Activated CD4-positive, alpha-beta T cell treated with anti-CD3 and anti-CD28 coated beads, Interleukin-2, amount 10 ng/mL, durations not matched to agents 24 days and 14 days (primary cell): Measurements from ENCODE around the gene ID2. TPM values are rescaled to one million over a fixed set of nuclear protein-coding genes. Genes with fewer than 3 reads are reported as not detected.

ENCODE experiments used
- DNase-seq: peaks from one replicate; pipeline ENCODE4 v3.0.0; 2022
- H3K27ac Mint-ChIP-seq: one replicate; pipeline ENCODE4 v1.8.0; 2022; ENCODE audit warnings: mild to moderate bottlenecking, mixed read lengths
- H3K27me3 Mint-ChIP-seq: one replicate; pipeline ENCODE4 v1.8.0; 2022; ENCODE audit warnings: mixed read lengths
- H3K36me3 Mint-ChIP-seq: one replicate; pipeline ENCODE4 v1.8.0; 2022; ENCODE audit warnings: low read depth, mild to moderate bottlenecking, mixed read lengths
- H3K4me1 Mint-ChIP-seq: one replicate; pipeline ENCODE4 v1.8.0; 2021; ENCODE audit warnings: mixed read lengths
- H3K4me3 Mint-ChIP-seq: one replicate; pipeline ENCODE4 v1.8.0; 2022; ENCODE audit warnings: mild to moderate bottlenecking, moderate library complexity, mixed read lengths
- H3K9me3 Mint-ChIP-seq: one replicate; pipeline ENCODE4 v1.8.0; 2021; ENCODE audit warnings: mixed read lengths
- intact Hi-C: fragments of 100-400 bp; cut with micrococcal nuclease; formaldehyde crosslinking; loops from one replicate; pipeline ENCODE4 v1.15.1; 2023
- total RNA-seq: library from RNA; stranded (reverse); gene quantifications from 2 replicates; pipeline ENCODE4 v1.2.3, GENCODE V29; 2022

The ID2 gene
- total RNA-seq, 1 donor from 2014 or later: 284 TPM

DNA sequence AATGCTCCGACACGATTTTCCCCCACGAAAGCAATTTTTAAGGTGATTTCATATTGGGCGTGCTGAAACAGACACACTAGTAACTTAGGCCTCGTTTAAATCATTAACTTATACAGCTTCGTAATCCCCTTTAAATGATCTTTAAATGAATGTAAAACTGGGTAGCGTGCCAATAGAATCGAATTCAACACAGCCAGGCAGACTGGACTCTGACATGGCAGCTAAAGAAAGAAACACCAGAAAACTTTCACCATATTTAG lies 2.4 kb upstream of the ID2 start:
- no peak for DNase-seq
- Mint-ChIP-seq H3K27ac (peak overlapping the region; percentile 68), H3K9me3 (peaks cover 2% of the 10 kb centered on the region), H3K4me1 (peaks cover 33% of the 10 kb centered on the region), H3K27me3 (peaks cover 35% of the 10 kb centered on the region), H3K36me3 (peaks cover 28% of the 10 kb centered on the region), H3K4me3 (peak overlapping the region; percentile 98)
- intact Hi-C loops: no loop called here

DNA sequence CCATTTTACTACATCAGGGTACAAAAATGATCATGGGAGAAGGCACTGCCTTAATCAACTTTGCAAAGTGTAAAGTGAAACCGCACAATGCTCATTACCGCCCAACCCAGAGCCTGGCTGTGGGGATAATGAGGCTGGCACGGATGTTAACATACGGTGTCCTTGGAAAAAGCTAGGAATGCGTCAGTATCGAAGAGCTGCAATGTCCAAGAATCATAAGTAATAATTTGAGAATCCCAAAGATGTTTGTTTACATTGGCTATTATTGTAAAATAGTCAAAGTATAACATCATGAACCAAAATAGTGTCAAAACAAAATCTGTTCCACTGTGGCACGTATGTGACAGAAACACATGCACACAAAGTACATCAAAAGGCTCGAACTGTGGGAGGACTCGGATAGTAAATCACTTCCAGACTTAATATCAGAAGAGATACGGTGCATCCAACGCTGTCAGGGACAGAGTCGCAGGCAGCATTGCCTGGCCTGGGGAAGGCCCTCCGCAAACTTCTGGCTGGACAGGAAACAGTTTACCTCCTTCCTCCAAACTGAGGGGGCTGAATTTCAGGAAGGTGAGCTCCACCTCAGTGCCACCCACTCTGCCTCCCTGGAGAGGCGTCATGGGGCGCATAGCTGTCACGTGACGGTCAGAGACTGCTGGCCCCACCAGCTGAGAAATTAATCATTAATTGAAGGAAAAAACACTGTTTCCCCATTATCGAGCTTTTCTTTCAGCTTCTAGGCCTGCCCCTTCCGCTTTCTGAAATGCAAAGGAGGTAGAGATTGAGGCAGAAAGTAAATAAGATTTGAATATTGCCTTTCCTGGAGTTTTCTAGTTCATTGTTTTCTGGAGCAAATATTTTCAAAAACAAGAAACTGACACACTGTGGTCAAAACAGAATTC lies 1.8 kb upstream of the ID2 start:
- Mint-ChIP-seq H3K27me3 (peaks cover 30% of the 10 kb centered on the region), H3K27ac (peak overlapping the region; percentile 68), H3K4me1 (peaks cover 34% of the 10 kb centered on the region), H3K36me3 (peaks cover 28% of the 10 kb centered on the region), H3K9me3 (no peaks in the 10 kb centered on the region), H3K4me3 (peak overlapping the region; percentile 98)
- intact Hi-C loops: loop anchor here (2.0 to 10.0 kb wide), 10 partner anchors 93 to 1158 kb away; no protein-coding TSS in a partner anchor
- DNase-seq: no peak

DNA sequence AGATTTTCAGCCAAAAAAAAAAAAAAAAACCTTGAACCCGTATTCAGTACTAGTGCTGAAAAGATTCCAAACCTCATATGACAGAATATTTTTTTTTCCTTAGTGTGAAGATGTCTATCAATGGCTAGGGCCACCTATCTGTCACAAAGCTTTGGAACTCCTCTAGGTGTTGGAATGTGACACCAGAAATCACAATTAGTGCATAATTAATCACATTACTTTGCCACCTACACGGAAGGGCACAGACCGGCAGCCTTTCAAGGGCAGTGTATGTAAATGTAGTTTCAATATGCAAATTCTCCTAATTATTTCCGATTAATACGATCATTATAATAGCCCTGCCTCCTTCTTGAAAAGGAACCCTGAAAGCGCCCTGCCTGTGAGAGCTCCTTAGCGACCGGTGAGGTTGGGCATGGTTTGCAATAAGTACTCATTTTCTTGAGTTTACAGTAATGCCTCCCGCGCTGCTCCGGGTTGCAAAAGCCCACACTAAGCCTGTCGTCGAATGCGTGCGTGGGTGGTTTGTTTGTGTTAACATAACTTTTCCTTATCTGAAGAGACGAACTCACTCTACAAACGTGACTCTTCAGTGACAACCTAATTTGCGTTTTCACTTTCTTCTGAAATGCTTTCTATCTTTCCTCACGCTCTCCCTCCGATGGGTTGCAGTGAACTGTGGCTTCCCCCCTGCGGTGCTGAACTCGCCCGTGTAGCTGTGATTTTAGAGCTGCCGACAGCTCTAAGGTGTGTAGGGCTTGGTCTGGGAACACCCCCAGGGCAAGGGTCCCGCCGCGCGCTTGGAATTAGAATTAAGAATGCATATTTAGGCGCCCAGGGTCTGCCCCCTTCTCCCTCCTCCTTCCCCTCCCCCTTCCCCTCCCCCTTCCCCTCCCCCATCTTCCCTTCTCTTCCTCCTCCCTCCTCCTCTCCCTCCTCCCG lies 765 bp upstream of the ID2 start:
- intact Hi-C loops: loop anchor here (1.0 to 10.0 kb wide), 17 partner anchors 73 to 1251 kb away; no protein-coding TSS in a partner anchor
- Mint-ChIP-seq H3K9me3 (no peaks in the 10 kb centered on the region), H3K27ac (peak overlapping the region; percentile 95), H3K4me3 (peak overlapping the region; percentile 98), H3K36me3 (peaks cover 28% of the 10 kb centered on the region), H3K27me3 (peaks cover 20% of the 10 kb centered on the region), H3K4me1 (peaks cover 36% of the 10 kb centered on the region)
- peak; percentile 91 for DNase-seq

DNA sequence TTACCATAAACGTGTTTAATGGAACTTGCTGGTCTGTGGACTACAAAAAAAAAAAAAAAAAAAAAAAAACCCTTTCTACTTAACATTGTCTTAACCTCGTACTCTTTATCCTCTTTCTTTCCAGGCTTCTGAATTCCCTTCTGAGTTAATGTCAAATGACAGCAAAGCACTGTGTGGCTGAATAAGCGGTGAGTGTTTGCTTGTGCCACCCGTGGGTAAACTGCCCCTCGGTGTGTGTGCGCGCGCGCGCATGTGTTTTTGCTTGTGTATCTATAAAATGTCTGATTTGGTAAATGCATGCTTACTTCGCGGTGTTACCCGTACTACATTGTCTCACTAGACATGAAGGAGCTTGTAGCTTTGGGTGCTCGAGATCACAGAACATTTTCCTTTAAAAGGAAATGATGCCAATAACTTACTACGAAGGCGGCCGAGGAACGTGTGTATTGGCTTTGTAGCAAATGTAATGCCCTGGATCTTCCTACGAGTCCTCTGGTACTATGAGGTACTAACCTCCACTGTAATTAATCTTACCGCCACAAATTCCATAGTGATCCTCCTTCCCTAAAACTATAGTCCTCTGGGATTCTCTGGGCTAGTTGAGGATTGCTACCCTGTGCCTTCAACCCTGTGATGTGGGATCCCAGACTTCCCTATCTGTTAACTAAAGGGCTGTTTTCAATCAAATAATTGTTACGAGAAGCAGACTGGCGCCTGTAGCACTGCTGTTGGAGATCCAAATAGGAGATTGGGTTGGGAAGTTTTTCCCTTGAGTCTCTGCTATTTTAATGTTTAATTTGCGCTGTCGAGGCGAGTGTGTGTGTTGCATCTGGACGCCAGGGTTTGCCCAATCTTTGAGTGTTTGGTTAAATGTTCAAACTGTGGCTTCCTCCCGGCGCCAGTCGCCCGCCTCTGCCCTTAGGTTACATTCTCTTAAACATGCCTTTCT lies 1.1 kb downstream of the ID2 start:
- Mint-ChIP-seq H3K4me1 (peaks cover 28% of the 10 kb centered on the region), H3K36me3 (peaks cover 29% of the 10 kb centered on the region), H3K27me3 (peaks cover 3% of the 10 kb centered on the region), H3K9me3 (no peaks in the 10 kb centered on the region), H3K4me3 (peak overlapping the region; percentile 98), H3K27ac (peak overlapping the region; percentile 97)
- intact Hi-C loops: loop anchor here (5.0 to 10.0 kb wide), 6 partner anchors 346 to 1161 kb away; no protein-coding TSS in a partner anchor
- DNase-seq: peak; percentile 85

DNA sequence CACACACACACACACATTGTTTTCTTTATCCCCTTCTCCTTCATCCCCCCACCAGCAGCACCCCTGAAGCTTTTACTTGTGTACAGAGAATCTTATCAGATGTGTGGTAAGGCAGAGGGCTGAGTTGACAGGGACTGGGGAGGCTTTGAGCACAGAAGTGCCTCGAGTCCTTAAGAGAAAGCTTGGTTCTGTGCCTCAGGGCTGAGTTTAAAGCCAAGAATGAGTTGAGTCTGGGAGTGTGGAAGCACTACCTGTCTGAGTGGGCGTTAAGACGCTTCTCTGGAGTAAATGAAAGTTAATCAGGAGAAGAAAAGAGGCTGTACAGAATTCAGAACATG lies 2.7 kb downstream of the ID2 start:
- peaks cover 29% of the 10 kb centered on the region for H3K36me3 Mint-ChIP-seq
- DNase-seq: no peak
- H3K4me1 Mint-ChIP-seq: peaks cover 19% of the 10 kb centered on the region
- H3K27ac Mint-ChIP-seq: peak overlapping the region; percentile 95
- H3K4me3 Mint-ChIP-seq: peak overlapping the region; percentile 98
- no peaks in the 10 kb centered on the region for H3K9me3 Mint-ChIP-seq
- intact Hi-C loops: loop anchor here (1.0 to 10.0 kb wide), 13 partner anchors 204 to 1588 kb away; no protein-coding TSS in a partner anchor
- H3K27me3 Mint-ChIP-seq: peaks cover 4% of the 10 kb centered on the region

DNA sequence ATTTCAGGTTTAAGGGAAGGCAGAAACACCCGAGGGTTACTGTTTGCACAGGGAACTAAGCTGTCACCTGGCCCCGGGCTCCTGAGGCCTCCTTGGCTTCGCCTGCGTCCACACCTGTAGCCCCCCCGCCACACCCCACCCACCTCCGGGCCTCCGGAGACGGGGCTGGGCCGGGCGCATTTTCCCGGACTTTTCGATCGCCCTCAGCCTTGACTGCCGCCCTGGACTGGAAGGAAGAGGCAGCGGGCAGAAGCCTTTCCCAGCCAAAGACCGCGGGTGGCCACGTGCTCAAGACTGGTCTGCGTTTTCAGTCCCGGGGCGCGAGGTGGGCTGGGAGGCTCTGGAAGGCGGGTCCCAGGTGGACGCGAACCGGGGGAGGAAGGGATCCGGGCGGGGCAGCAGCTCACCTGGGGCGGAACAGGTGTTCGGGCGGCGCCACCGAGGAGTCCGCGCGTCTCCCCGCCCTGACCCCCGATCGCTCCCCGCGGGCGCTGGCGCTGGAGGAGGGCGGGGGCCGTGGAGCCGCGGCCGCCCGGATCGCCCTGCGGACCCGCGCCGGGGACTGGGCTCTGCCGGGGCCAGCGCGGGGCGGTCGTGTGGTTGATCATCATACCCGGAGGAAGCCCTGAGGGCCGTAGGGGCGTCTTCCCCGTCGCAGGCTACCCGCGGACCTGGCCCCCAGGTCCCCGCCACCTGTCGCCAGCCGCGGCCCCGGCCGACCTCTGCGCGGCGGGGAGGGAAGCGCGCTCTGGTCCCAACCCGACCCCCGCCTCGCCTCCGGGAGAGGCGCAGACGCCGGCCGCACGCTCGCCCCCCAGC lies 3.2 kb downstream of the ID2 start:
- Mint-ChIP-seq H3K4me1 (peaks cover 13% of the 10 kb centered on the region), H3K4me3 (peak overlapping the region; percentile 98), H3K27me3 (peaks cover 8% of the 10 kb centered on the region), H3K36me3 (peaks cover 29% of the 10 kb centered on the region), H3K27ac (peak overlapping the region; percentile 95), H3K9me3 (no peaks in the 10 kb centered on the region)
- DNase-seq: peak; percentile 85
- intact Hi-C loops: loop anchor here (1.0 to 10.0 kb wide), 15 partner anchors 204 to 1588 kb away; no protein-coding TSS in a partner anchor

DNA sequence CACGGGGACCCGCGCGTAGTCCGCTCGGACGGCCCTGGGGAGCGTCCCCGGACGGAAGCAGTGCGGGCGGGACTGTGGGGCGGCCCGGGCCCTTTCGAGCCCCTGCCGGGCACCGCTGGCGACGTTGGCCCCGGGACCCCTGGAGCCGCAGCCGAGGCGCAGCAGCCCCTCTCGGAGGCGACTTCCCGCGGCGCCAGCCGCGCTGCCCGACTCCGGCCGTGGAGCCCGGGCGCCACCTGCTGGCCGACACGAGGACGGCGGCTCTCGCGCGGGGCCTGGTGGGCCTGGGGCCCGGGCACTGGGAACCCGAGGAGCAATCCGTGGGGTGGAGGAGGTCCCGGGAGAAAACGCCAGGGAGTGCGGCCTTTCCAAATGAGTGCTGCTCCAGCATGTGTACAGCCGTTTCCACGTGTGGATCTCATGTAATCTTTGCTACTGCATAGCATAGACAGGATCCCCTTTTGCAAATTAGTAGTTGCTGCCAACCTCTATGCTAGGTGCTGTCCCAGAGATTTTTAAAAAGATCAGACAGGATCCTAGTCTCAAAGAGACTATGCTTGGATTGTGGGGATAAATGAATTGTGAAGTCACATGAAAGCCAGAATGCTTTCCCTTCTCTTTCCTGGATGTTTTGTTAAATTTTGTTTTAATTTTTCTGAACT lies 4.0 kb downstream of the ID2 start:
- Mint-ChIP-seq H3K4me1 (peaks cover 13% of the 10 kb centered on the region), H3K27me3 (peaks cover 9% of the 10 kb centered on the region), H3K4me3 (peak overlapping the region; percentile 61), H3K9me3 (no peaks in the 10 kb centered on the region), H3K27ac (peak overlapping the region; percentile 63), H3K36me3 (peaks cover 29% of the 10 kb centered on the region)
- intact Hi-C loops: loop anchor here (1.0 to 10.0 kb wide), 8 partner anchors 205 to 1589 kb away; no protein-coding TSS in a partner anchor
- DNase-seq: peak; percentile 95

DNA sequence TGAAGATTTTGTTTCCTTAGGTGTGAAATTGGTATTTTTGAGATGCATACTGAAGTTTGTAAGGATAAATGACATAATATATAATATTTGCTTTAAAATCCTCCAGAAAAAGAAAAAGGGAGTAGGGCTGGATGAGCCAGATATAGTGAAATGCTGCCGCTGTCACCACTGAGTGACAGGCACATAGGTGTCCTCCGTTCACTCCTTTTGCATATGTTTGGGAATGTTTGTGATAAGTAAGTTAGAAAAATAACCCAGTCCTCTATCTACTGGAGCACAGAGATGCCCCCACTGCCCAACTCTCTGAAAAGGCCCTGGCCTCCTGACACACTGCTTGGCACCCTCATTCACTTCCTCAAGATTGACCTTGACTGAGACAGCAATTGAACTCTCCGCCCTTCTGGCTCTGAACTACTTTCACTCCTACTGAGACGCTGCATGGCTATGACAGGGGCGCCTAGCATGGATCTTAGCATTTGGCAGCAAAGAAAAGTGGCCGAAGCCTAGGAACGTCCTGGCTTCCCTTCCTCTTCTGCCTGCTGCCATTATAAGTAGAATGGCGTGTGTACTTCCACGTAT lies 10.1 kb downstream of the ID2 start:
- intact Hi-C loops: loop anchor here (2.0 kb wide), 1 partner anchor 69 kb away; no protein-coding TSS in a partner anchor
- H3K4me3 Mint-ChIP-seq: no peak overlapping the region
- DNase-seq: no peak
- H3K9me3 Mint-ChIP-seq: no peaks in the 10 kb centered on the region
- no peak overlapping the region for H3K27ac Mint-ChIP-seq
- H3K4me1 Mint-ChIP-seq: peaks cover 3% of the 10 kb centered on the region
- H3K27me3 Mint-ChIP-seq: peaks cover 27% of the 10 kb centered on the region
- peaks cover 3% of the 10 kb centered on the region for H3K36me3 Mint-ChIP-seq

DNA sequence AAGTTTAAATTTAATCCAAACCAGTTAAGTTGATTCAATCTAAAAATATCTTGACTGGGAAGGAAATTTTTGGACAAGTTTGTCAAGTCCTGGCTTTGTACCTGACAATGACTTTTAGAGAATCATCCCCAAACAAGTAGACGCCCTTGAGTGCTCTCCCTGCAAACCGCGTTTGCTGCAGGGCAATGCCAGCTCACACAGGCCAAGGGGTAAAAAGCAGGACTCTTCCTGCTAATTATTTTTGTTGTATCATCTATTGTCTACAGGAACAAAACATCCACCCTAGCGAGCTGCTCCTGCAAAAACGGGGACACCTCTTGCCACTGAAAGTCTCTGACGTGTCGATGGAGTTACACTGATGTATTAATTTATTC lies 10.9 kb downstream of the ID2 start:
- Mint-ChIP-seq H3K27me3 (peaks cover 27% of the 10 kb centered on the region), H3K36me3 (no peaks in the 10 kb centered on the region), H3K9me3 (no peaks in the 10 kb centered on the region), H3K27ac (no peak overlapping the region), H3K4me3 (peak overlapping the region; percentile 64), H3K4me1 (peaks cover 3% of the 10 kb centered on the region)
- intact Hi-C loops: loop anchor here (2.0 kb wide), 1 partner anchor 68 kb away; no protein-coding TSS in a partner anchor
- DNase-seq: no peak

DNA sequence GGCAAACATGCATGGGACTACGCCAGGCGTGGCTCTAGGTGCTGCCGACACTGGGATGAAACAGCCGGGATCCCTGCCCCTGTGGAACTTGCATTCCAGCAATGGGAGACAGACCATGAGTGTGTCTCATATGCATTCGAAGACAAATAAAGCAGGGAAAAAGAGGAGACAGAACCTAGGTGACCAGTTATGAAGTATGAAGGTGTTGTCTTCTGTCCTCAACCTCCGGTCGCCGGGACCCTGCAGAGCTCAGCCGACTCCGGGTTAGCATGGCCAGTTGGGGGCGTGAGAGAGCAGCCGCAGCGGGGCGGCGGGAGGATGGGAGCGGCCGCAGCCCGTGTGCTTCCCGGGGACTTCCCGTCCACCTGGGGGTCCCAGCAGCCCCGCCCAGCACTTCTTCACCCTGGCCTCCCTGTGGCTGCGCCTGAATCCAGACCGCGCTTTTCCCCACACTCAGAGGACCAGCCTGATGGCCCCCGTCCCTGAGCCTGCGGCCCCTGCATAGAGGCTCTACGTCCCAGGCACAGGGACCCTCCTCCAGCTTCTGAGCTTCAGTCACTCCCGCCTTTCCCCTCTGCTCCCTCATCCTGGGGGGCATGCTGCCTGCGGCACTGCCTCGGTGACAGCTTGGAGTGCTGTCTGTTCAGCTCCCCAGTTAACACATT lies 11.4 kb downstream of the ID2 start:
- peak; percentile 82 for DNase-seq
- H3K4me3 Mint-ChIP-seq: peak overlapping the region; percentile 64
- peaks cover 3% of the 10 kb centered on the region for H3K4me1 Mint-ChIP-seq
- peaks cover 27% of the 10 kb centered on the region for H3K27me3 Mint-ChIP-seq
- no peaks in the 10 kb centered on the region for H3K9me3 Mint-ChIP-seq
- intact Hi-C loops: loop anchor here (2.0 kb wide), 1 partner anchor 68 kb away; no protein-coding TSS in a partner anchor
- no peak overlapping the region for H3K27ac Mint-ChIP-seq
- no peaks in the 10 kb centered on the region for H3K36me3 Mint-ChIP-seq

DNA sequence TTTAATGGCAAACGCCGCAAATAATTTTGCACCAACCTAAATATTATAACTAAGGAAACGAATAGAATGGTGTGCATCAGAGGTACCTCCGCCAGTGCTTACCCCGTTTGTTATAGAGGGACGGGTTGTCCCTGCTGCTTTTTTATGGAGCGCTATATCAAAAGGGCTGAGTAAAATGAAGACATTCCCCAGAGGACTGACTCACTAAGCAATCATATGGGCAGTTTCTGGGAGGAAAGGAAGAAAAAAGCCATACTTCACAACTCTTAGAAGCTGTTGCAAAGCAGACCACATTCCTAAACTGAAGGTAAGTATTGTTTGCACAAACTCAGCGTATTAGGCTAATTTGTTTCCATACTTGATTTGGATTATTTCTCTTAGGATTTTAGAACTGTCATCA lies 12.9 kb downstream of the ID2 start:
- Mint-ChIP-seq H3K27me3 (peaks cover 22% of the 10 kb centered on the region), H3K9me3 (no peaks in the 10 kb centered on the region), H3K4me3 (no peak overlapping the region), H3K27ac (no peak overlapping the region), H3K36me3 (no peaks in the 10 kb centered on the region), H3K4me1 (peaks cover 3% of the 10 kb centered on the region)
- DNase-seq: no peak
- intact Hi-C loops: no loop called here
